Stimulated activated CD4-positive, alpha-beta T cell treated with anti-CD3 and anti-CD28 coated beads, Interleukin-4, amount 100 ng/mL, for 1 hour (primary cell): ENCODE results near the gene ZYX.
"Not testable (repeated sequence)": the region's sequence is repeated elsewhere in the genome, so short reads cannot be mapped to it uniquely, and the experiment has no call there.

Experiments
- DNase-seq: peaks from one replicate; pipeline ENCODE4 v3.0.0-alpha.2; 2020

ZYX gene

DNA sequence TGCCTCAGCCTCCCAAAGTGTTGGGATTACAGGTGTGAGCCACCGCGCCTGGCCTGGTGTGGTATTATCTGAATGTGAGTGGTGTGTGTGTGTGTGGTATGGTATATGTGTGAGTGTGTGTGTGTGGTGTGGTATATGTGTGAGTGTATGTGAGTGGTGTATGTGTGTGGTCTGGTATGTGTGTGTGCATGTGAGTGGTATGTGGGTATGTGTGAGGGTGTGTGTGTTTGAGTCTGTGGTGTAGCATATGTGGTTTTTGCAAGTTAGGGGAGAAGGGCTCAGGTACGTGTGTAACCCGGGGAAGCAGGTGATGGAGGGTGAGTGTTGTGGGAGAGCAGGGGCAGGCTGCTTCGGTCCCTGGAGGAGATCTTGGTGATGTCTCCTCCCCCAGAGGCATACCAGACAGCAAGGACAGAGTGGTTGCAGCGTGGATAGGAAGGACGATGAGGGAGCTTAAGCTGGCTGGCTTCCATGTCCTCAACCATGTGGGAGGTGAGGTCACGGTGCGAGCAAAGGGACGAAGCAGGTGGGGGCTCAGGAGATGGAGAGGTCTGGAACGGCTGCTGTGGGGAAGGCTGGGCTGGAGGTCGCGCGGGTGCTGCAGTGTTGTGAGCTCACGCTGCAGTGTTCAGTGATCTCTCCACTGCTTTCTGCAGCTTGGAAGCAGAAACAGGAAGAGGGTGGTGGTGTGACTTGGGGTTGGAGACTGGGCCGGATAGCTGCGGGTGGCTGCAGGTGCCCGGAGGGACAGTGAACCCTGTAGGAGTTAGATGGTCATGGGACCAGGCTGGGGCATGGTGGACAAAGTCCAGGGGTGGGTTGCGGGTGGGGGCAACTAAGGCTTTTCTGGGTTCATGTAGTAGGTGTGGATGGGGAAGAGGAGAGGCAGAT lies 5.0 kb downstream of the ZYX start:
- DNase-seq: no peak

DNA sequence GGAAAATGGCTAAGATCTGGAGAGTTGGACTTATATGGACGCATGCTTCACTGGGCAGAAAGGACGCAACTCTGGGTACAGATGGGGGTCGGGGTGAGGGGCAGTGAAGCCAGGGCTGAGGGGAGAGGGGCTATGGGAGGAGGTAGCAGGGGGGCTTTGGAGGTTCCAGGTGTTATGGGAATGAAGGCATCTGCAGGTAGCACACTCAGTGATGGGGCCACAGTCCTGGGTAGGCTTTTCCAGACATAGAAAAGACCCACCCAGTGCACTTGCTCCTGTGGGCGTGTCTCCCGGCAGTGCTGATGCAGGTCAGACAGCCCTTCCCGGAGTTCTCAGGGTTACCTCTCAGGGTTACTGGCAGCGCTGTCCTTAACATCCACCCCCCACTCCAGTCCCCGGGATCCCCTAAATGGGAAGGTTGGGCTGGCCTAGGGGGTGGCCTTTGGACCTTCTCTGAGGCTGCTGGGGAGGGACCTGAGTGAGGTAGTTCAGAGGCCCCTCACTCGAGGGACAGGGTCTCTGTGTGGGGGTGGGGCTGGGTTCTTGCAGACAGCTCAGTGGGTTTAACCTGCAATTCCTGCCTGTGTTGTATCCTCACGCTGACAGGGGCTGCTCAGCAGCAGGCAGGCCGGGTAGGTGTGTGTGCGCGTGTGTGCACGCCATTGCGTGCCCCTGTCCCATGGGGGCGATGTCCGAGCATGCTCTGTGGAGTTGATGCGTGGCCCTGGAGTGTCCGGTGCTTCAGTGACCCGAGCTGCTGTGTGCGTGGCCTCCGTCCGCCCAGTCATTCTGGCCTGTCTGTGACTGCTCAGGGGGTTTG lies 6.2 kb downstream of the ZYX start:
- DNase-seq: no peak

DNA sequence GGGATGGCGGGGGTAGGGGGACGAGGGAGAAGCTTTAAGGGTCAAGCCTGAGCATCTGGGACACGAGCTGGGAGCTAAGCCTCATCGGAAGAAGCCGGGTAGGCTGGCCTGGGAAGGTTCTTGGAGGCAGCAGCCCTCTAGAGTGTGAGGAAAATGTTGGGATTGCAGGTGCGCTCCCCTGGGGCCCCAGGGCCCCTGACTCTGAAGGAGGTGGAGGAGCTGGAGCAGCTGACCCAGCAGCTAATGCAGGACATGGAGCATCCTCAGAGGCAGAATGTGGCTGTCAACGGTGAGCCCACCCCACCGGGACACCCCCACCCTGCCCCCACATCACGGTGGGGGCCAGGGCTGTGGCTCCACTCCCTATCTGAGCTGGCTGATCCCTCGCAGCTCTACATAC lies 6.9 kb downstream of the ZYX start:
- DNase-seq: no peak

DNA sequence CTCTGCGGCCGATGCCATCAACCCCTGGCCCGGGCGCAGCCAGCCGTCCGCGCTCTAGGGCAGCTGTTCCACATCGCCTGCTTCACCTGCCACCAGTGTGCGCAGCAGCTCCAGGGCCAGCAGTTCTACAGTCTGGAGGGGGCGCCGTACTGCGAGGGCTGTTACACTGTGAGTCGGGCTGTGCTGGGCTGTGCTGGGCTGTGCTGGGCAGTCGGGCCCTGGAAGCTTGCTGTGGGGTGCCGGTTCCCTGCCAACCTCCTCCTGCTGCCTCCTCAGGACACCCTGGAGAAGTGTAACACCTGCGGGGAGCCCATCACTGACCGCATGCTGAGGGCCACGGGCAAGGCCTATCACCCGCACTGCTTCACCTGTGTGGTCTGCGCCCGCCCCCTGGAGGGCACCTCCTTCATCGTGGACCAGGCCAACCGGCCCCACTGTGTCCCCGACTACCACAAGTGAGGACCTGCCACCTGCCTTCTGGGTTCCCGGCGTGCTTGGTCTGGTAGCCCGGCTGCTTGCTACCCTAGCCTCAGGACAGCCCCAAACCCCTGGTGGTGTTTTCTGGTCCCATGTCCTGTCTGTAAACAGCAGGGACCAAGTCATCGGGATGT lies 7.5 kb downstream of the ZYX start:
- no peak for DNase-seq

DNA sequence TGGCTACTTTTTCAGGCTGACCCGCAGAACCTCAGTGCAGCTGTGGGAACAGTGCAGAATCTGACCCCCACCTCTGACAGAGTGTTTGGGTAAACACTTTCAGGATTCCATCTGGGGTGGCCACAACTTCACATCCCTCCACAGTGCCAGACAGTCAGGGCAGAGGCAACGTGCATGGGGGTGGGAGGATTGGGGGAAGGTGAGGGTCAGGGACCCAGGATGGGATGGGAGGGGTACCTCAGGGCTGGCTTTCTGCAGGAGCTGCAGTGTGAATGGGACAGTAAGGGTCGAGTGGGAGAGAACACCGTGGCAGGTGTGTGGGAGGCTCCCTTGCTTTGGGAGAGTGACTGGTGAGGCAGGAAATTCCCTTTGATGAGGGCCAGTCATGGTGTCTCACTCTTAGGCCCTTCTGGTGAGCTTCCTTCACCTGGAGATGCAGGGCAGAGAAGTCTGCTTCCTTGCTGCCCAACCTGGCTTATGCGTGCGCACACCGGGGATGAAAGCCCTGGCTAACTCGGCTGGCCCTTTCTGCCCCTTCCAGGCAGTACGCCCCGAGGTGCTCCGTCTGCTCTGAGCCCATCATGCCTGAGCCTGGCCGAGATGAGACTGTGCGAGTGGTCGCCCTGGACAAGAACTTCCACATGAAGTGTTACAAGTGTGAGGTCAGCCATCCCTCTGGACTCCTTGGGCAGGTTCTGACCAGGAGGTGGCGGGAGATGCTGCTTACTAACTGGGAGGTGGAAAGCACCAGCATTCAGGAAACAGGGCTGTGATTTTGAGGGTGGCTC lies 8.4 kb downstream of the ZYX start:
- no peak for DNase-seq

DNA sequence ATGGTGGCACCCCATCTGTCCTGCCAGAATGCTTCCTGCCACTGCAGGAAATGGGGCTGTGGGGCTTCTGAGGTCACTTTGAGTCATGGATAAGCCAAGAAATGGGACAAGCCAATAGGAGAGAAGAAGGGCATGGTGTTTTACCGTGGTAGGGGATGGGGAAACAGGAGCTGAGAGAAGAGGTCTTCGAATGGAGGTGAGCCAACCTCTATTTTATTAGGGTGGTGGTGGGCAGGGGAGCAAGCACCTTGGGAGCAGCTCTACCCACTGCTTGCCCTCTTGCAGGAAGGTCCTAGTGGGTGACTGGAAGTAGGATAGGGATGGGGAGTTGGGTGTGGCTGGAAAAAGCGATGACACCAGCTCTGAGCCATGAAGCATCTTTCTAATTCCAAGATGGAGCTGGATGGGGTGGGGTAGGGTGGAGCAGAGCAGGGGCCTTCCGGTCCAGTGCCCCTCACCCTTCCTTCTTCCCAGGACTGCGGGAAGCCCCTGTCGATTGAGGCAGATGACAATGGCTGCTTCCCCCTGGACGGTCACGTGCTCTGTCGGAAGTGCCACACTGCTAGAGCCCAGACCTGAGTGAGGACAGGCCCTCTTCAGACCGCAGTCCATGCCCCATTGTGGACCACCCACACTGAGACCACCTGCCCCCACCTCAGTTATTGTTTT lies 9.1 kb downstream of the ZYX start:
- no peak for DNase-seq

DNA sequence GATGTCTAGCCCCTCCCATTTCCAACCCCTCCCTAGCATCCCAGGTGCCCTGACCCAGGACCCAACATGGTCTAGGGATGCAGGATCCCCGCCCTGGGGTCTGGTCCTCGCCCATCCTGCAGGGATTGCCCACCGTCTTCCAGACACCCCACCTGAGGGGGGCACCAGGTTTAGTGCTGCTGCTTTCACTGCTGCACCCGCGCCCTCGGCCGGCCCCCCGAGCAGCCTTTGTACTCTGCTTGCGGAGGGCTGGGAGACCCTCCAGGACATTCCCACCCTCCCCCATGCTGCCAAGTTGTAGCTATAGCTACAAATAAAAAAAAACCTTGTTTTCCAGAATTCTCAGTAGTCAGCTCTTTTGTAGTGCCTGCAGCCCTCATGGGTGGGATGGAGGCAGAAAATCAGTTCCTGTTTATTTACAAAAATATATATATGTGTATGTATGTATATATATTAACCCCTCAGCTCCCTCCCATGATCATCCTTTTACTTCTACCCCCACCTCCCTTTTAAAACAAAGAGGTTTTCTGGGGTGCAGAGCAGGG lies 9.7 kb downstream of the ZYX start:
- DNase-seq: no peak

DNA sequence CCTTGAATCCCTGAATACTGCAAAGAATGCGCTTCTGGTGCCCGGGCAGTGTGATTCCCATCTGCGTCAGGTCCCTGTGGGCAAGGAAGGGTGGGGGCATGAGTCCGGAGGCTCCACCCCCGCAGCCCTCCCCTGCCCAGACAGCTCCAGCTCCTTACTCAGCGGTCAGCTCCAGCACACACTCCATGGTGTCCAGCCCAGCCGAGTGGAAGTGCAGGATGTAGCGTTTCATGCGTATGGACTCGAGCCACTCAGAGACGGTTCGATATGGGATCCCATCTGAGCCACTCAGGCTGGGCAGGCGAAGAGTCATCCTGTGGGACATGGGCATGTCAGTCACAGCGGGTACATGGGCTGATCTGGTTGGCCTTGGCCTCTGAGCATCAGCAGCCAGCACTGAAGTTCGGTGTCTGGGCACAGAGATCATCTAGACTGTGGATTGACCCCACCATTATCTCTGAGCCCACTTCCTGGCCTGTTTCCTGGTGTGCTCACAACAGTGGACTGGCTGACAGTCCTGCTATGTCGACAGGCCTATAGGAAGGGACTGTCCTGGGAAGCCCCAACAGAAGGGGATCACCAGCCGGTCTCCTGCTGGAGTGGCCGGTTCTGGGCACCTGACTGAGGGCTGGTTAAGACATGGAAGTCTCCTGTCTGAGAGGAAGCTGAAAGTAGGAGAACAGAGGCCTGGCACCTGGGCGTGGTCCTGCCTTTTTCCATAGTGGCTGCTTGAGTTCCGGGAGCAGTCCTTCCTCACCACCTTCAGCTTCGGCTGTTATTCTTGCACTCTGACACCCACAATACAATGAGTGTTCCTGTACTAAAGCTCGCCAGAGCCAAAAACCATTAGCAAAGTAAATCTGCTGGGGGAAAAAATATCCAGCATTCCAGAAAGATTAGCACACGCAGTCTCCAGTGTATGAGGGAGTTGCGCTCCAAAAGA lies 10.6 kb downstream of the ZYX start:
- no peak for DNase-seq

DNA sequence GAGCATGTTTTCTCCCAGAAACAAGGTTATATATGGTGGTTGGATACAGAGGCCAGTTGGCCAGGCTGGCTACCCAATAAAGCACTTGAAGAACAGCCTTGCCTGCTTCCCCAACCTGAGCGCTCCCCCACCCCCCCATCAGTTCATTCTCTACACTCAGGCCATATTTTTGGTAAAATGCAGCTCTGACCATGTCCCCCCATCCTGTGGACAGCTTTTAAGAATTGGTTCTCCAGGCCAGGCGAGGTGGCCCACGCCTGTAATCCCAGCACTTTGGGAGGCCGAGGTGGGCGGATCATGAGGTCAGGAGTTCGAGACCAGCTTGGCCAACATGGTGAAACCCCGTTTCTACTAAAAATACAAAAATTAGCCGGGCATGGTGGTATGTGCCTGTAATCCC lies 11.3 kb downstream of the ZYX start:
- not testable (repeated sequence) for DNase-seq

DNA sequence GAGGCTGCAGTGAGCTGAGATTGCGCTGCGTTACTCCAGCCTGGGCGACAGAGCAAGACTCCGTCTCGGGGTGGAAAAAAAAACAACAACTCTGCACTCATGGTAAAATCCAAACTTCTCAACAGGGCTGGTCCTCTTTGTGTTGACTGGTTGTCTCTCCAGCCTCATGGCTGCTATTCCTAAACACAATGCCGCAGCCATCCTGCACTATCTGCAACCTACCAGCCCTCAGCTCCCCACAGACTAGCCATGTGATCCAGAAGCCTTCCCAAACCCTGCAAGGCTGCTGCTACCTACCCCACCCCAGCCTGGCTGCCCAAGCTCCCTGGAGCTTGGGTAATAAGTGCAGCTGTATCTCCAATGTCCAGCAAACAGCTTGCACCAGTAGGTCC lies 11.7 kb downstream of the ZYX start:
- DNase-seq: no peak

DNA sequence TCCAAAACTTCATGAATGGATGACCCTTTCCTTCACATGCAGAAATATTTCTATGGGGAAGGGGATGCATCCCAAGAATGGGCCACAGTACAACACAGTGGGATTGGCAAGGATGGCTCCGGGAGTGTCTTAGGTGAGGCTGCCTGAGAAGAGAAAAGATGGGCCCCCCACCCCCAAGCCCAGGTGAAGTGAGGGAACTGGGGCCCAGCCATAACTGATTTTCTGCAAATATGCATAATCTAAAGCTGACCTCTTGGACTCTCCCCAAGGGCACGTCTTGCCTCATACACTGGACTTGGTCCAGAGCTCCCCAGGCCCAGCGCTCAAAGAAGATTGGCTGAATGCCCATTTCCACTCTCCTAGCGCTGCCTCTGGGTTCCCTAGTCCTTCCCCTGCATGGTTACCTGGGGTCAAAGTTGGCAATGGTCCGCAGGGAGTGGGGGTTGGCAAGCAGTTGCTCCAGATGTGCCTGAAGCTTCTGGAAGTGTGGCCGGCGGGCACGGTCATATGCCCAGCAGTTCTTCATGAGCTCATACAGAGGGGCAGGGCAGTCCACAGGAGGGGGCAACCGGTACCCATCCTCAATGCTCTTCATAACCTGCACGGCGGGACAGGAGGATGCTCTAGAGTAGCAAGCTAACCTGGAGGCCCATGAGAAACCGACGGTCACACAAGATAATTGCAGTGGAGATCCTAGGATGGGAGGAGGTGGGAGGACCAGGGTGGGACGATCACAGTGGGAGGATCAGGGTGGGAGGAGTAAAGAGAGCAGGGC lies 12.3 kb downstream of the ZYX start:
- DNase-seq: no peak

DNA sequence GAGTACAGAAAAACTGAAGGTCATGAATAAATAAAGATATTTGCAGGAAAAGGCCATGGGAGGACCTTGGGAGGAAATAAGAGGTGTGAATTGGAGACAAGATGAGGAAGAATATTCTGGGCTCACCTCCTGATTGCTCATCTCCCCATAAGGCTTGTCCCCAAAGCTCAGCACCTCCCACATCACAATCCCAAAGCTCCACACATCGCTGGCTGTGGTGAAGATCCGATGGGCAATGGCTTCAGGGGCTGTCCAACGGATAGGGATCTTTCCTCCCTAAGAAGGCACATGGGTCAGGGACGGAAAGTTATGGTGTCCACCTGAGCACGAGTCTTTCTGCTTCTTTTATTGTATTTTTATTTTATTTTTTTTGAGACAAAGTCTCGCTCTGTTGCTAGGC lies 12.9 kb downstream of the ZYX start:
- no peak for DNase-seq

DNA sequence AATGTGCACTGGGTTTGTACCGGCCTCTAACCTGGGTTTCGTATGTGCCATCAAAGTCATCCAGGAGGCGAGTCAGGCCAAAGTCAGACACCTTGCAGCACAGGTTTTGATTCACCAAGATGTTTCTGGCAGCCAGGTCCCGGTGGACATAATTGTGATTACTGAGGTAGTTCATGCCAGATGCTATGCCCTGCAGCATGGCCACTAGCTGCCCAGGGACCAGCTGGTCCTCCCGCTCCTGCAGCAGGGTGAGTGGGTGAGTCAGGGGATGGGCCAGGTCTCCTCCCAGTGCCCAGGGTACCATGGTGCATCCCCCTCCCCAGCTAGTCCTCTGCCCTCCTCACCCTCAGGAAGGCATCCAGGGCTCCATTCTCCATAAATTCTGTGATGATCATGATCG lies 13.6 kb downstream of the ZYX start:
- DNase-seq: no peak

DNA sequence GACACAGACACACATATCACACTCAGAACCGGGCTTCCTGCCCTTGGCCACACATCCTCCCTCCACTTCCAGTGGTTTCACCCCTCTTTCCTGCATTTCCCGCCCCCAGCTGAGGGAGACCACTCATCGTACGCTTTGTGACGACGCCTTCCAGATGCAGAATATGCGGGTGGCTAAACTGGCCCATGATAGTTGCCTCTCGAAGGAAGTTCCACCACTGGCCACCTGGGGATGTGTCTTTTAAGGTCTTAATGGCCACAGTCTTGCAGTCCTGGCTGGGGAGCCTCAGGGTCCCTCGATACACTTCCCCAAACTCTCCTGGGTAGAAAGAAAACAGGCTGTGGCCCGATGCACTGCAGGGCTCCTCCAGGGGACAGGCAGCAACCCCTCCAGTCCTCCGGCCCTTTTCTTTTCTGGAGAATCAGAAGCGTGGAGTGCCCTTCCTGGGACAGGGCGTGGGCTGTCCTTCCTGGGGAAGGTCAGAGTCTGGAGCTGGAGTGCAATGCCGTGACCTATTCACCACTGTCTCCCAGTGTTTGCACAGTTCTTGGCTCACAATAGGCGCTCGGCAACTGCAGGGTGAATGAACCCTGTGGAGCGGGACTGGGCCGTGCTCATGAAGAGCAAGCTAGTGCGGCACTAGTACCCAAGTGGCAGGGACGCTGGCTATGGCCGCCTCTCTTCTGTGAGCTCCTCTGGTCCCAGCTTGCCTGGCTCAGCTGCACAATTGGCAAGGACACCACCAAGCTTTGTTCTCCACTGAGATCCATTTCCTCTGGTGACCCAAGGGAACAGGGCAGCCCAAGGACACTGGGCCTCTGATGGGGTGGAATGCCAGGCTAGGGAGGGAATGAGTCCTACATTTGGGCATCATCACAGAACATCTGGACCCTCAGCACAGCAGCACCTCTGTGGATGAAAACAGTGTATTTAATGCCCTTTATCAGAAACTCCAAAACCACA lies 14.3 kb downstream of the ZYX start:
- DNase-seq: no peak

DNA sequence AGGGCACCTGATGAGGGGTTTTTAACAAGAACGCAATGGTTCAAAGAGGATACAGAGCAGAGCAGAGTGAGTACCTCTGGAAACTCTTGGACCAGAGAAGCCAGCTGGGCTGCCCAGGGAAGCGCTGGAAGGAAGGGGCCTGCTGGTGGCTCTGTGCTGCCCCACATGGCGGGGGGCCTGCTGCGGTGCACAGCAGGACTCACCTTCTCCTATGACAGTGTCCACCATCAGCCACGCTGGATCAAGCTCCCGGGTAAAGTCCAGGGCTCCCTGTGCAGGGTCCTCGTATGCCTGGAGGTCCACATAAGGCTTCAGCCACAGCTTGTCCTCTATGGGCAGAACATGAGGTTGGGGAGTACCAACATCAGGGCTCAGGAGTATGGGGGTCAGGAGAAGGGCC lies 15.0 kb downstream of the ZYX start:
- DNase-seq: no peak

DNA sequence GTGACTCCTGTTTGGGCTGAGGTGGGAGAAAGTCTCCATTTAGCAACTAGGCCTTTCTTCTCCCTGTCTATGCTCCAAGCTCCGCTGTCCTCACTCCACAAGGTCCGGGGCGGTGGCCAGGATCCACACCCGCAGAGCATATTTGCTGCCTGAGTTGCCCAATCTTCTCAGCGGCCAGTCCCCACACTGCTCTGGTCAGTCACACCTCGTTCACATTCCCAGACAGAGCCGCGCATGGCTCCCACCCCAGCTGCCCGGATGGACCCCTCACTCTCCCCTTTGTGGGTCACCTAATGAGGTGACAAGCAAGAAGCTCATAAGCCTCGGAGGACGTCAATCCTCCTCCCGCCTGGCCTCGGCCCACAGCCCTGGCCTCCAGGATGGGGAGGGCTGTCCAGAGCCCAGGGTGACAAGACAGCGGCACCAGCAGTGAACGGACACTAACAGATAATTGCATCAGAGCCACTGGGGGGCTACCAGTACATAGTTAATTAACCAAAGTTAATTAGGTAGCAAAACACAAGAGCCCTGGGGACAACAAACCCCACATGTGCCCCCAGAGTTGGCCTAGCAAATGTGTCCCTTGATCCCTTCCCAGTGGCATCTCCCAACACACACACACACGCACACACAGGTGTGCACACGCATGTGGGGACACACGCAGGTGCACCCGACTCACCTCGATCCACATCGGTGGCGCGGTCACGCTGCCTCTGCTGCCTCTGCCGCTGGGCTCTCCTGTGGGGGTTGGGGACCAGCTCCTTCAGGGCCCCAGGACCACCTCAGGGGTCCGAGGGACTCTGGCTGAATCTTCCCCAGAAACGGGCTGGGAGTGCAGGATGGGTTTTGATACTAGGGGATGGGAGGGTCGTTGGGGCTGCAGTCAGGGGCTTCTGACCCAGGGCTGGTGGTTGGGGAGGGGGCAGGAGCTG lies 15.7 kb downstream of the ZYX start:
- no peak for DNase-seq

DNA sequence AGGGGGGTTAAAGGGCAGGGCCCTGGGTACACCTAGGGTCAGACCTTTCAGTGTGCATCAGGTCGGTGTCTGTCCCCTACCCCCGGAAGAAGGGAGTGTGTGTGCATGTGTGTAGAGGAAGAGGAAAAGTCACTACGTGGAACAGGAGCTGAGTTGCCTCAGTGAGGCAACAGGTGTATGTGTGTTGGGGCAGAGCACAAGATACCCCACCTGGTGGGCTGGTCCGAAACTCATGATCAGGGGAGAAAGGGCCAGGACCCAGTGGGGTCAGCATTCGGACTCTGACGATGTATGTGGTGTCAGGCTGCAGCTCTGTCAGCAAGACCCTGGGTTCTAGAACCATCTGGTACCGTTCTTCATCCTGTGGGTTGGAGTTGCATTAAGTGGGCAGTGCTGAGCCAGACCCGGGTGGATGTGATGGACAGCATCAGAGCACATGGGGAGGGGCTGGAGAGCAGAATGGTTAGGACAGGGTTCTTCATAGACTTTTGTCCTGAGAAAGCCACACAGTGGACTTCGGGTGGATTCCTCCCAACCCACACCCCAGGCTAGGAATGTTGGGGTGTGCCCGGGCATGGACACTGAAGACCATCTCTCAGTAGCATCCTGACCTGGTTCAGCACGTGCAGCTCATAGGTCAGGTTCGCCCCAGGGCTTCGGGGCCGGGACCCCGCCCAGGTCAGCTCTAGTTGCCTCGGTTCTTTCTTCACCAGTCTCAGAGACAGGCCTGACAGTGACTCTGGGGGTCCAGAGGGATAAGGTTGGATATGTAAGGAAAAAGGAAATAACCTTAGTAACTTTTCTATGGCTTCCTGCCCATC lies 16.8 kb downstream of the ZYX start:
- no peak for DNase-seq
